Uterus (tissue), 4 donors: ENCODE data around the gene FASTK. TPM values are rescaled to one million over a fixed set of nuclear protein-coding genes. Genes with fewer than 3 reads are reported as not detected.

Experiments
- DNase-seq, 2 donors: peaks; one replicate each; pipeline ENCODE4 v3.0.0-alpha.2; 2019 to 2020
- H3K27ac ChIP-seq, 2 donors: fragments of 200-600 bp; sonication (generic); 1 replicate in 1 of 2; 2 replicates in 1 of 2; pipeline ENCODE4 v1.5.1; 2016 to 2018
- H3K27me3 ChIP-seq, 2 donors: fragments of 200-600 bp; sonication (generic); one replicate each; pipeline ENCODE4 v1.5.1; 2018 to 2019; ENCODE audit warnings: control low read depth in 1 of 2
- H3K36me3 ChIP-seq, 2 donors: fragments of 200-600 bp; sonication (generic); one replicate each; pipeline ENCODE4 v1.5.1; 2019; ENCODE audit warnings: control low read depth in 1 of 2
- H3K4me1 ChIP-seq, 2 donors: fragments of 200-600 bp; sonication (generic); one replicate each; pipeline ENCODE4 v1.5.1; 2018 to 2019; ENCODE audit warnings: control low read depth in 1 of 2
- H3K4me3 ChIP-seq, 2 donors: fragments of 200-600 bp; sonication (generic); 1 replicate in 1 of 2; 2 replicates in 1 of 2; pipeline ENCODE4 v1.5.1; 2018 to 2019; ENCODE audit warnings: mild to moderate bottlenecking in 1 of 2
- H3K9me3 ChIP-seq, 2 donors: fragments of 200-600 bp; sonication (generic); one replicate each; pipeline ENCODE4 v1.5.1; 2019; ENCODE audit warnings: control low read depth in 1 of 2
- POLR2A ChIP-seq, 2 donors: fragments of 450-650 bp; IDR thresholded peaks; one replicate each; pipeline ENCODE4 v1.6.1; 2016; ENCODE audit warnings: antibody characterized with exemption in 2 of 2, mild to moderate bottlenecking in 1 of 2, moderate library complexity in 1 of 2
- intact Hi-C: fragments of 100-400 bp; cut with DNase I; formaldehyde crosslinking; loops from one replicate; pipeline ENCODE4 v1.15.1; 2023; ENCODE audit warnings: low total_unique reads
- total RNA-seq, 4 donors: library from RNA; depleted of rRNA in 3 of 4; stranded (reverse); fragments of >200 nt in 3 of 4; gene quantifications; one replicate each; pipeline versions ENCODE4 v1.1.0 to v1.2.4, GENCODE V29; 2014 to 2023
- TF ChIP-seq, protein P1 (sequence below), 4 experiments: fragments of 200-600 bp in 2 of 4; fragments of 450-650 bp in 2 of 4; sonication (generic) in 2 of 4; IDR thresholded peaks; one replicate each; pipeline ENCODE4 v1.5.1; 2016 to 2019; ENCODE audit warnings: antibody characterized with exemption in 4 of 4, mild to moderate bottlenecking in 2 of 4, moderate library complexity in 1 of 4
- donor health status: DM: yes; HTN: yes; CAD: no.

FASTK gene
- total RNA-seq, 4 donors from 2014 or later: 37.1 to 84.9 (median 52.4) TPM

DNA sequence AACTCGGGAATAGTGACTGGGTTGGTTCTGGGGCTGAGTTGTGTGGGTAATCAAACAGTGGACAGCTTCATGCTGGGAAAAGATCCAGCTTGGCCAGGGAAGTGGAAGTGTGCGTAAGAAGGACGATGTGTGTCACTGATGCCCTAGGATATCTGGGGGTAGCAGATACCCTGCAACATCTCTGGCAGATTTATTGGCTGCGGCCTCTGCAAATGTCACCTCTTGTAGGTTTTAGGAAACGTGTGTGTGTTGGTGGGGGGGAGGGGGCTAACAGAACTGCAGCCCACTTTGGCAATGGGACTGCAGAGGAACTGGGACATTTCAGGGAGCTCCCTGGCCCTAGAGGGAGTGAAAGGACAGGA, 4.7 kb upstream of the FASTK start:
- TF ChIP-seq, protein P1, sequence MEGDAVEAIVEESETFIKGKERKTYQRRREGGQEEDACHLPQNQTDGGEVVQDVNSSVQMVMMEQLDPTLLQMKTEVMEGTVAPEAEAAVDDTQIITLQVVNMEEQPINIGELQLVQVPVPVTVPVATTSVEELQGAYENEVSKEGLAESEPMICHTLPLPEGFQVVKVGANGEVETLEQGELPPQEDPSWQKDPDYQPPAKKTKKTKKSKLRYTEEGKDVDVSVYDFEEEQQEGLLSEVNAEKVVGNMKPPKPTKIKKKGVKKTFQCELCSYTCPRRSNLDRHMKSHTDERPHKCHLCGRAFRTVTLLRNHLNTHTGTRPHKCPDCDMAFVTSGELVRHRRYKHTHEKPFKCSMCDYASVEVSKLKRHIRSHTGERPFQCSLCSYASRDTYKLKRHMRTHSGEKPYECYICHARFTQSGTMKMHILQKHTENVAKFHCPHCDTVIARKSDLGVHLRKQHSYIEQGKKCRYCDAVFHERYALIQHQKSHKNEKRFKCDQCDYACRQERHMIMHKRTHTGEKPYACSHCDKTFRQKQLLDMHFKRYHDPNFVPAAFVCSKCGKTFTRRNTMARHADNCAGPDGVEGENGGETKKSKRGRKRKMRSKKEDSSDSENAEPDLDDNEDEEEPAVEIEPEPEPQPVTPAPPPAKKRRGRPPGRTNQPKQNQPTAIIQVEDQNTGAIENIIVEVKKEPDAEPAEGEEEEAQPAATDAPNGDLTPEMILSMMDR (IDR thresholded peaks at IDR 0.05): no peak
- TF ChIP-seq POLR2A (IDR thresholded peaks at IDR 0.05): no peak
- peak; percentile 20 to 40 for DNase-seq
- H3K36me3 ChIP-seq: no peaks in the 10 kb centered on the region
- intact Hi-C loops: no loop called here
- H3K27me3 ChIP-seq: no peaks in the 10 kb centered on the region
- H3K4me1 ChIP-seq: peaks cover 0 to 32% of the 10 kb centered on the region in 2 donors
- no peak overlapping the region for H3K4me3 ChIP-seq
- peak overlapping the region; percentile 86 to 88 for H3K27ac ChIP-seq
- no peaks in the 10 kb centered on the region for H3K9me3 ChIP-seq

DNA sequence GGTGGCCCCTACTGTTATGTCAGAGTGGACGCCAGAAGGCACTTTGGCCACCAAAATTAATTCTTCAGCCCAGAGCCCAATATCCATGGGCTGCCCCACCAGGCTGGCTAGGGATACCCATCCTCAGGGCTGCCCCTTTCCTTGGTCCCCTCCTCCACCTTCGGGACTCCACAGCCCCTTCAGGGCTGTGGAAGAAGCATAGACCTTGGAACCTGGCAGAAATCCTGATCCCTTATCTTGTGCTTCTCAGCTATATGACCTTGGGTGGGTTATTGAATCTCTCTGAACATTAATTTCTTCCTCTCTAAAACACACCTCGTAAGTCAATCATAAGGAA, 3.2 kb upstream of the FASTK start:
- Histone ChIP-seq H3K36me3 (no peaks in the 10 kb centered on the region), H3K4me1 (peaks cover 0 to 32% of the 10 kb centered on the region in 2 donors), H3K4me3 (peak overlapping the region; percentile 73 to 80), H3K27ac (peak overlapping the region; percentile 90 to 93), H3K9me3 (no peaks in the 10 kb centered on the region), H3K27me3 (no peaks in the 10 kb centered on the region)
- no peak for TF ChIP-seq POLR2A (IDR thresholded peaks at IDR 0.05)
- TF ChIP-seq, protein P1 (IDR thresholded peaks at IDR 0.05): no peak
- intact Hi-C loops: no loop called here
- DNase-seq: no peak

DNA sequence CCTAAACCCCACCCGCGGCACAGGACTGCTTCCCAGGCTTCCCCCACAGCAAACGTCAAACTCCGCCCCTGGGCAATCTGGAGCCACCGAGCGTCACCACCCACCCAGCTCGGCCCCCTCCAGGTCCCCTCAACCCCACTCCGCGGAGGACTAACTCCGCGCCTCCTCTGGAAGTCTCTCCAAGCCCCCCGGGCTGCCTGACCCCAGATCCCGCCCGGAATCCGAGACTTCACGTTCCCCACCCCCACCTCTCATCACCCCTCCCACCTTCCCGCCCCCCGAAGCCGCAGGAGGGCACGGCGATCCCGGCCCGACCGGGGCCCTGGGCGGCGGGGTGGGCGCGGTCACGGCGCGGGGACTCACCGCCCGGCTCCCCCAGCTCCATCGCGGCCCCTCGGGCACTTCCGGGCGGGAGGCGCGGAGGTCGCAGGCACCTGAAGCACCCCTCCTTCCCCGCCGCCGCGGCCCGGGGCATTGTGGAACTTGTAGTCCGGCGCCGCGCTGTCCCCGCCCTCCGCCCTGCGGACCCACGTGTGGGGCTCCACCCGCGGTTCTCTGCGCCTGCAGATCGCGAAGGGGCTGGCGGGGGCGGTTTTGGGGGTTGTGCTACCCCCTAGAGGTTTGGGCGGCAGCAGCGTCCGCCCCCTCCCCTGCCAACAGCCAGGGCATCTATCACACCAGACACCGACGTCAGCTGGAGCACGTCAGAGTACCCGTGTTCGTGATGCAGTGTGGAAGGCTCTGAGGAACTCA, 2.6 kb upstream of the FASTK start, which contains the start of gene TMUB1:
TMUB1 (minus strand) TSS at position 423 of the 753 bp plus-strand sequence. CDS start 930 bp downstream, outside the sequence.
- peak; percentile 27 to 58 for TF ChIP-seq POLR2A (IDR thresholded peaks at IDR 0.05)
- TF ChIP-seq, protein P1 (IDR thresholded peaks at IDR 0.05): no peak
- H3K9me3 ChIP-seq: no peaks in the 10 kb centered on the region
- intact Hi-C loops: no loop called here
- peak; percentile 77 to 78 for DNase-seq
- peaks cover 0 to 27% of the 10 kb centered on the region in 2 donors for H3K4me1 ChIP-seq
- H3K36me3 ChIP-seq: no peaks in the 10 kb centered on the region
- peak within 1 kb of the TSS; percentile 73 to 80 for H3K4me3 ChIP-seq
- H3K27ac ChIP-seq: peak within 1 kb of the TSS; percentile 90 to 93
- no peaks in the 10 kb centered on the region for H3K27me3 ChIP-seq

DNA sequence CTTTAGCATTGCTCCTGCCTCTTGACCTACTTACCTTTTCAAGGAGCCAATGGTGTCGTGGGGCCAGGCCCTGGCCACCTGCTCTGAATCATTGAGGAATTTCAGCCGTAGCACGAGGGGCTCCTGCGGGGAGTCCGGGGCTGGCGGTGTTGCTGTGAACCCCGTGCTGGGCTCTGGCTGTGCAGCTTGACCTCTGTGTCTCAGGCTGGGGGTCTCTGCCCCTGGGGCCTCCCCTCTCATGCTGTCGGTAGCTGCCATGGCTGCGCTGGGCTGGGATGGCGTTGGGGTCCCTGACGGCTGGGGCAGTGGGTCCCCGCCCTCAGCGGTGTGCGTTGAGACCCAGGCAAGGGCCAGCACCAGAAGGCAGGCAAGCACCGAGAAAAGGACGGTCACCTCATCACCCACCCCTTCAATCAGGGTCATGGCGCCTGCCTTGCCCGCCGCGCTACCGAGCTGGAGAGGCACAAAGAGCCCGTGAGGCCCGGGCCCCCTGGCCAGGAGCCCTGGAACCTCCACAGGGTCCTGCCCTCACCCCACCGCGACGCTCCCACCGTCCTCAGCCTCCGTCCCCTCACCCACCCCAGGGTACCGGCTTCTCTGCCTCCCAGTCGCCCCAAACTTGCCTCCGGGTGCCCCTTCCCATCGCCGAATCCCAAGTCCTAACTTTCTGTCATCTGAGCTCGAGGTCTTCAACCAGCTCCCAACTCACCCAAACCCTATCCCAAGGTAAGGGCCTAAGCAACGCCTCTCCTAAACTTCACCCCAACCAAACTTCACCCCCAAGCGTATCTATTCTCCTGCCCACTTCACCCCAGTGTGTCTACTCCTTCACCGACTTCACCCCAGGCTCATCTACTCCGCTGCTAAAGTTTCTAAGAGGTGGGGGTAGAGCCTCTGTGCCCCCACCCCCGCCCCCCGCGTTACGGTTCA, 1.8 kb upstream of the FASTK start:
- Histone ChIP-seq H3K4me3 (peak overlapping the region; percentile 73 to 80), H3K27ac (peak overlapping the region; percentile 90 to 93), H3K9me3 (no peaks in the 10 kb centered on the region), H3K27me3 (no peaks in the 10 kb centered on the region), H3K36me3 (no peaks in the 10 kb centered on the region), H3K4me1 (peaks cover 0 to 27% of the 10 kb centered on the region in 2 donors)
- peak; percentile 27 to 32 for DNase-seq
- intact Hi-C loops: no loop called here
- TF ChIP-seq POLR2A (IDR thresholded peaks at IDR 0.05): no peak
- TF ChIP-seq, protein P1 (IDR thresholded peaks at IDR 0.05): no peak
